ENCODE data around the gene STOX2.

The STOX2 gene

GRCh38 chr4:183905081-183905592, at the start of gene STOX2:
TSS of gene STOX2 (plus strand) at chr4:183905307. CDS start at chr4:183906791, 1,484 bp downstream.
- DNase-seq (ENCODE audit: low read depth in 2 of 2): no peak

GRCh38 chr4:183855323-183856190, 49.5 kb upstream of the STOX2 start:
- DNase-seq (ENCODE audit: low read depth in 2 of 2): no peak

GRCh38 chr4:183857040-183857439, 48.1 kb upstream of the STOX2 start:
- no peak for DNase-seq (ENCODE audit: low read depth in 2 of 2)

- no peak for DNase-seq (ENCODE audit: low read depth in 2 of 2)
Measured at GRCh38 chr4:183858011-183858615, 47.0 kb upstream of the STOX2 start.

GRCh38 chr4:183860119-183860518, 45.0 kb upstream of the STOX2 start:
- DNase-seq (ENCODE audit: low read depth in 2 of 2): no peak

- no peak for DNase-seq (ENCODE audit: low read depth in 2 of 2)
Measured at GRCh38 chr4:183860731-183861130, 44.4 kb upstream of the STOX2 start.

GRCh38 chr4:183861426-183861825, 43.7 kb upstream of the STOX2 start:
- DNase-seq (ENCODE audit: low read depth in 2 of 2): no peak

- DNase-seq (ENCODE audit: low read depth in 2 of 2): no peak
Measured at GRCh38 chr4:183863155-183863825, 41.8 kb upstream of the STOX2 start.

GRCh38 chr4:183867247-183867646, 37.9 kb upstream of the STOX2 start:
- DNase-seq (ENCODE audit: low read depth in 2 of 2): no peak

GRCh38 chr4:183870997-183871396, 34.1 kb upstream of the STOX2 start:
- no peak for DNase-seq (ENCODE audit: low read depth in 2 of 2)

- DNase-seq (ENCODE audit: low read depth in 2 of 2): no peak
Measured at GRCh38 chr4:183871581-183871980, 33.5 kb upstream of the STOX2 start.

- DNase-seq (ENCODE audit: low read depth in 2 of 2): no peak
Measured at GRCh38 chr4:183872531-183872930, 32.6 kb upstream of the STOX2 start.

GRCh38 chr4:183873409-183874185, 31.5 kb upstream of the STOX2 start:
- DNase-seq (ENCODE audit: low read depth in 2 of 2): no peak

- no peak for DNase-seq (ENCODE audit: low read depth in 2 of 2)
Measured at GRCh38 chr4:183875251-183875825, 29.8 kb upstream of the STOX2 start.

- DNase-seq (ENCODE audit: low read depth in 2 of 2): no peak
Measured at GRCh38 chr4:183876268-183876934, 28.7 kb upstream of the STOX2 start.

GRCh38 chr4:183878251-183878970, 26.7 kb upstream of the STOX2 start:
- DNase-seq (ENCODE audit: low read depth in 2 of 2): no peak

- no peak for DNase-seq (ENCODE audit: low read depth in 2 of 2)
Measured at GRCh38 chr4:183885205-183885720, 19.8 kb upstream of the STOX2 start.

- no peak for DNase-seq (ENCODE audit: low read depth in 2 of 2)
Measured at GRCh38 chr4:183887351-183887750, 17.8 kb upstream of the STOX2 start.

- DNase-seq (ENCODE audit: low read depth in 2 of 2): no peak
Measured at GRCh38 chr4:183888564-183888963, 16.5 kb upstream of the STOX2 start.

GRCh38 chr4:183889190-183889589, 15.9 kb upstream of the STOX2 start:
- no peak for DNase-seq (ENCODE audit: low read depth in 2 of 2)

All from stimulated activated CD8-positive, alpha-beta memory T cell treated with anti-CD3 and anti-CD28 coated beads, Interleukin-7, amount 100 ng/mL, for 4 hours (primary cell).